ENCODE data around the gene SALL1. TPM values are rescaled to one million over a fixed set of nuclear protein-coding genes. Genes with fewer than 3 reads are reported as not detected.

The SALL1 gene
- total and polyA plus RNA-seq, 2 of the 4 experiments (the other 2 are of a cell fraction) = 0.90 to 5.2 TPM

GRCh38 chr16:51146256-51146924, 4.7 kb downstream of the SALL1 start (continued):
- TF ChIP-seq RFX5 (IDR thresholded peaks at IDR 0.05; ENCODE audit: low read depth, low read length) (no peak), RCOR1 (IDR thresholded peaks at IDR 0.05; ENCODE audit: insufficient replicate concordance, low read length) (no peak)

- H4K20me1 ChIP-seq (ENCODE audit: insufficient read depth, low read length) = peaks cover 51% of the 10 kb centered on the region
- no TSS peak for BruUV-seq (replicated peaks)
- POLR2A ChIA-PET (ENCODE audit: unreplicated experiment) = no interaction called here
- DNase-seq (no peak), ATAC-seq (ENCODE audit: low read depth) (no peak)
- H3K27me3 ChIP-seq (ENCODE audit: control insufficient read depth, insufficient read depth, low read length) = no peaks in the 10 kb centered on the region
- peaks cover 31% of the 10 kb centered on the region for H3K36me3 ChIP-seq (ENCODE audit: control insufficient read depth, insufficient read depth, low read length)
- no peak overlapping the region for H2AK5ac ChIP-seq (ENCODE audit: low read depth, low read length)
- no peak overlapping the region for H2BK15ac ChIP-seq (ENCODE audit: low read depth, low read length)
- intact Hi-C loops (cut with micrococcal nuclease) (no loop called here), in situ Hi-C loops (cut with MboI; ENCODE audit: low sequenced_read_pairs) (no loop called here), dilution Hi-C loops (cut with HindIII; ENCODE audit: low sequenced_read_pairs, unreplicated experiment) (no loop called here)
- H3K56ac ChIP-seq (ENCODE audit: extremely low read depth, insufficient read depth, low read length) = no peak overlapping the region
- no peak overlapping the region for H2BK120ac ChIP-seq (ENCODE audit: low read depth, low read length)
- H3K4me3 ChIP-seq (ENCODE audit: insufficient read depth, low read depth, low read length) = no peak overlapping the region
- H3K79me1 ChIP-seq (ENCODE audit: low read depth in 1 of 2, low read length in 2 of 2) = peaks cover 0 to 37% of the 10 kb centered on the region in 2 experiments; a peak in 2 of 4 replicates
- no peak overlapping the region for H4K91ac ChIP-seq (ENCODE audit: insufficient read depth, low read depth, low read length)
- no peak overlapping the region for H2BK20ac ChIP-seq (ENCODE audit: low read depth, low read length)
- H3K14ac ChIP-seq (replicated peaks; ENCODE audit: low read depth, low read length) = no peak overlapping the region
- H3K9ac ChIP-seq (ENCODE audit: low read depth, low read length) = no peak overlapping the region
- no peaks in the 10 kb centered on the region for H3K4me1 ChIP-seq (ENCODE audit: control insufficient read depth, insufficient read depth, low read length)
- no peak overlapping the region for H3K18ac ChIP-seq (ENCODE audit: low read depth, low read length)
- H3K9me1 ChIP-seq (ENCODE audit: insufficient read depth, low read length) = peaks cover 6% of the 10 kb centered on the region; the same call in 1 of the 2 replicates
- H3K4me2 ChIP-seq (ENCODE audit: low read depth, low read length) = no peak overlapping the region
- CTCF ChIA-PET = interaction anchor here (0.9 kb wide), 1 partner anchor 737 kb away, joined by 3 read pairs; no protein-coding TSS in a partner anchor
- no peak overlapping the region for H4K8ac ChIP-seq (ENCODE audit: low read depth in 2 of 2, low read length in 2 of 2)
- no peak overlapping the region for H4K5ac ChIP-seq (ENCODE audit: low read depth, low read length)
- no peak overlapping the region for H2AFZ ChIP-seq (replicated peaks; ENCODE audit: low read length, poor library complexity)
- H2BK5ac ChIP-seq (ENCODE audit: low read depth, low read length, poor library complexity, severe bottlenecking) = no peak overlapping the region
- no peak overlapping the region for H2AK9ac ChIP-seq (replicated peaks; ENCODE audit: low read depth, low read length, poor library complexity)
- no peak overlapping the region for H3K27ac ChIP-seq (ENCODE audit: insufficient read depth, low read length)
- no peaks in the 10 kb centered on the region for H3K9me3 ChIP-seq (ENCODE audit: control insufficient read depth, insufficient read depth, low read length)
- H3K23ac ChIP-seq (ENCODE audit: low read depth, low read length) = no peak overlapping the region
- H3K4ac ChIP-seq (ENCODE audit: low read depth, low read length) = no peak overlapping the region
- no CpG with 5 or more reads among the region's 1 CpG for WGBS, 2 experiments (ENCODE audit: extremely low coverage in 2 of 2, insufficient read length in 1 of 2)
- TF ChIP-seq POLR2A (IDR thresholded peaks at IDR 0.05; ENCODE audit: low read depth, low read length) (no peak), MAFK (IDR thresholded peaks at IDR 0.05; ENCODE audit: low read depth, low read length) (peak; percentile 32; the same call in 1 of the 2 replicates)
Observed at GRCh38 chr16:51144203-51144602, 6.9 kb downstream of the SALL1 start.
